ENCODE measurements around the gene SLC34A3. TPM values are rescaled to one million over a fixed set of nuclear protein-coding genes. Genes with fewer than 3 reads are reported as not detected.

The SLC34A3 gene
- total RNA-seq, 1 donor from 2014 or later, result 0.23 TPM

DNA sequence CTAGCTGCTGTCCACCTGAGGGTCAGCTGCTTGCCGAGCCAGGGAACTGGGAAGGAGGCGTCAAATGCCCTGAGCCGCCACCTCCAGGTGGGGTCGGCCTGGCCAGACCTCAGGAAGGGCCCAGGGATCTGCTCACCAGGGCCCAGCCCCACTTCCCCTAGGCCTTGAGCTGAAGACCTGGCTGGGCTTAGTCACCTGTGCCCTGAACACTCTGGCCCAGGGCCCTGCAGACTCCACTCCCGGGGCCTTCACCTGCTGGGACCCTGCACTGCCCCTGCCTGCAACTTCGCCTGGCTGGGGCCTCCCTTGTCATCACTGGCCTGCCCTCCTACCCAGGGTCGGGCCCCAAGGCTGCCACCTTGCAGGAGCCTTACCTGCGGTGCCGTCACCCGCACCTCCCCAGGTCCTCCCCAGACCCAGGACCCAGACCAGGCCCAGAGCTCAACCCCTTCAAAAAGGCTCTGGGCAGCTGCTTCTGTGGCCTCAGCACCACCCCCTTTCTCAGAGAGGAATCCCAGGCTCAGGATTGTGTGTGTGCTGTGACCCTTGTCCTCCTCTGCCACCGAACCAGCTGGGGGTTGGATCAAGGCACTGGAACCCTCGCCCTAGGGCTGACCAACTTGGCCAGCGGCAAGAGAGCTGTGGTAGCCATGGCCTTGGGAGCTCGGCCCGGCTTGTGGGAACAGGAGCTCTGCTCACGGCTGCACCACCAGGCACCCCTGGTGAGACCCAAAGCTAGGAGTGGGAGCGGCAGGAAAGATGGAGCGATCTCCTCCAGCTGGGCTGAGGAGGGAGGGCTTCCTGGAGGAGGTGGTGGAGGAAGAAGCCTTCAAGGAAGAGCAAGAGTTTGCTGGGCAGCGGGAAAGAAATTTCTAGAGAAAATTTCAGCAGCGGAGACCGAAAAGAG, 23.3 kb downstream of the SLC34A3 start:
- Histone ChIP-seq H3K27me3 (no peaks in the 10 kb centered on the region), H3K27ac (peak overlapping the region; percentile 75), H3K36me3 (peaks cover 21% of the 10 kb centered on the region), H3K4me1 (peaks cover 16% of the 10 kb centered on the region), H3K9me3 (no peaks in the 10 kb centered on the region), H3K4me3 (peak overlapping the region; percentile 86)
- TF ChIP-seq, protein P1, sequence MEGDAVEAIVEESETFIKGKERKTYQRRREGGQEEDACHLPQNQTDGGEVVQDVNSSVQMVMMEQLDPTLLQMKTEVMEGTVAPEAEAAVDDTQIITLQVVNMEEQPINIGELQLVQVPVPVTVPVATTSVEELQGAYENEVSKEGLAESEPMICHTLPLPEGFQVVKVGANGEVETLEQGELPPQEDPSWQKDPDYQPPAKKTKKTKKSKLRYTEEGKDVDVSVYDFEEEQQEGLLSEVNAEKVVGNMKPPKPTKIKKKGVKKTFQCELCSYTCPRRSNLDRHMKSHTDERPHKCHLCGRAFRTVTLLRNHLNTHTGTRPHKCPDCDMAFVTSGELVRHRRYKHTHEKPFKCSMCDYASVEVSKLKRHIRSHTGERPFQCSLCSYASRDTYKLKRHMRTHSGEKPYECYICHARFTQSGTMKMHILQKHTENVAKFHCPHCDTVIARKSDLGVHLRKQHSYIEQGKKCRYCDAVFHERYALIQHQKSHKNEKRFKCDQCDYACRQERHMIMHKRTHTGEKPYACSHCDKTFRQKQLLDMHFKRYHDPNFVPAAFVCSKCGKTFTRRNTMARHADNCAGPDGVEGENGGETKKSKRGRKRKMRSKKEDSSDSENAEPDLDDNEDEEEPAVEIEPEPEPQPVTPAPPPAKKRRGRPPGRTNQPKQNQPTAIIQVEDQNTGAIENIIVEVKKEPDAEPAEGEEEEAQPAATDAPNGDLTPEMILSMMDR (IDR thresholded peaks at IDR 0.05), result no peak
- intact Hi-C loops (cut with DNase I), result no loop called here
- ATAC-seq, result no peak
- DNase-seq, result no peak

DNA sequence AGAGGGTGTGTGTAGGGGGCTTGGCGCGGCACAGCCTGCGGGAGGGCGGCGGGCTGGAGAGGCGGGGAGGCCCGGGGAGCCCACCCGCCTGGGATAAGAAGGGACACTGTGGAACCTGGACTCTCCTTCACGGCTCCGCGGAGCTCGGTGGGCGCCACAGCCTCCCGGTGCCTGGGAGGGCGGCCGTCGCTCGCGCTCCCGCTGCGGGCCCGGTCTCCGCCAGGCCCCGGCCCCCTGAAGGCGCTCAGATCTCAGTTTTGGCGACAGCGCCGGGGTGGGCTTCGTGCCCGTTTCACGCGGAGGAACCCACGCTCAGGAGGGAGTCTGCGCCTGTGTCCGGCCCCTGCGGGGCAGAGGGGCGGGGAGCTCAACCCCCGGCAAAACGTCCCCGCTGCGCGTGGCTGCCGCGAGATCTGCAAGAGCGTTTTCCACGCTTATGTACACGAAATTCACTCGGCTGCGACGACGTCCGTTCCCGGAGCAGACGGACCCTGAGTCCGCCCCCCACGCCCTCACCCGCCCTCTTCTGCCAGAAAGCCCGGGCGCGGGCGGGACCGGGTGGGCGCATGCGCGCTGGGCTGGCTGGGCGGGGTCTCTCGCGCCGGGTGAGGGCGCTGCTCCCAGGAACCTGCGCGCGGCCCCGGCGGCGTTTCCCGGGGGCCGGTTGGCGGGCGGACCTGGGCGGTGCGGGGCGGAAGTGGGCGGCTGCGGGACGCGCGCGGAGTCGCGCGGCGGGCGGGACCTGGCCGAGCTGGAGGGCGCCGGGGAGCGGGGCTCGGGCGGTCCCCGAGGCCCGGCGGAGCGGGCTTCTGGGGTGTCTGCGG, 24.1 kb downstream of the SLC34A3 start, which contains the start of gene NELFB:
NELFB (plus strand) TSS at position 704 of the 824 bp plus-strand sequence.
- ATAC-seq (peak; percentile 94), DNase-seq (peak; percentile 97)
- intact Hi-C loops (cut with DNase I), result no loop called here
- Histone ChIP-seq H3K36me3 (peaks cover 27% of the 10 kb centered on the region), H3K4me3 (peak within 1 kb of the TSS; percentile 86), H3K27me3 (no peaks in the 10 kb centered on the region), H3K9me3 (no peaks in the 10 kb centered on the region), H3K4me1 (peaks cover 16% of the 10 kb centered on the region), H3K27ac (peak within 1 kb of the TSS; percentile 75)
- TF ChIP-seq, protein P1 (IDR thresholded peaks at IDR 0.05), result no peak

DNA sequence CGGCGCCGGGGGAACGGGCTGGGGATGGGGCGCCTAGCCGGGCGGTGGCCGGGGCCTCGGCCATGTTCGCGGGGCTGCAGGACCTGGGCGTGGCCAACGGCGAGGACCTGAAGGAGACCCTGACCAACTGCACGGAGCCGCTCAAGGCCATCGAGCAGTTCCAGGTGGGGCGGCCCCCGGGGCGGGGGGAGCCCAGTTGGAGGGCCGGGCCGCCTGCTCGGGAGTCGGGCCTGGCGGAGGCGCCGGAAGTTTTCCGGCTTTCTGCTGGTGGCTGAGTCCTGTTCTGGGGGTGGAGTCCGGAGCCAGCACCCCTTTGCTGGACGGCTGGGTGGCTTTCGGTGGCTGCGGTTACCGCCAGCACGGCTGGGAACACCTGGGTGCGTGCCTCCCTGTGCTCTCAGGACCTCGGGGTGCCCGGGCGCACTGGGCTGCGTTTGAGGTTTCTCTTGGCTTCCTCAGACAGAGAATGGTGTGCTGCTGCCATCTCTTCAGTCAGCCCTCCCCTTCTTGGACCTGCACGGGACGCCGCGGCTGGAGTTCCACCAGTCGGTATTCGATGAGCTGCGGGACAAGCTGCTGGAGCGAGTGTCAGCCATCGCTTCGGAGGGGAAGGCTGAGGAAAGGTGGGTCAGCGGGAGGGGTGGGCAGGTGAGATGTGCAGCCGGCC, 24.9 kb downstream of the SLC34A3 start:
- H3K36me3 ChIP-seq, result peaks cover 27% of the 10 kb centered on the region
- H3K9me3 ChIP-seq, result no peaks in the 10 kb centered on the region
- intact Hi-C loops (cut with DNase I), result no loop called here
- peak overlapping the region; percentile 74 for H3K27ac ChIP-seq
- DNase-seq (peak; percentile 86), ATAC-seq (peak; percentile 58)
- TF ChIP-seq, protein P1 (IDR thresholded peaks at IDR 0.05), result no peak
- H3K4me1 ChIP-seq, result peaks cover 16% of the 10 kb centered on the region
- peak overlapping the region; percentile 86 for H3K4me3 ChIP-seq
- no peaks in the 10 kb centered on the region for H3K27me3 ChIP-seq

DNA sequence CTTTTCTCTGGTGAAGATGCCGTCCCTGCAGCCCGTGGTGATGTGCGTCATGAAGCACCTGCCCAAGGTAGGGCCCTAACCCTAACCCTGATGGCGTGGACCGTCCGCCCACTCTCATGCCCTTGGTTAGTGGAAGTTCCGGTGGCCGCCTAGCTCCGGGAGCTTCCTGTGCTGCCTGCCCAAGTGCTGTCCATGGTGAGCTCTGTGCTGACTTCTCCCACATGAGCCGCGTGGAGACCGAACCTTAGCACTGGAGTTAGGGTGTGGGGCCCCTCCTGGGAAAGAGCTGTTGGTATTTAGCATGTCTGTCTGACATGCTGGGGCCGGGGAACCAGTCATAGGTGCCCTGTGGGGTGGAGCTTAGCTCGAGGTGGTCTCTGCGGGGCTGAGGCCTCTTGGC, 25.7 kb downstream of the SLC34A3 start:
- Histone ChIP-seq H3K4me3 (peak overlapping the region; percentile 86), H3K36me3 (peaks cover 27% of the 10 kb centered on the region), H3K27ac (no peak overlapping the region), H3K27me3 (no peaks in the 10 kb centered on the region), H3K4me1 (peaks cover 16% of the 10 kb centered on the region), H3K9me3 (no peaks in the 10 kb centered on the region)
- intact Hi-C loops (cut with DNase I), result no loop called here
- DNase-seq, result no peak
- no peak for ATAC-seq
- TF ChIP-seq, protein P1 (IDR thresholded peaks at IDR 0.05), result no peak

DNA sequence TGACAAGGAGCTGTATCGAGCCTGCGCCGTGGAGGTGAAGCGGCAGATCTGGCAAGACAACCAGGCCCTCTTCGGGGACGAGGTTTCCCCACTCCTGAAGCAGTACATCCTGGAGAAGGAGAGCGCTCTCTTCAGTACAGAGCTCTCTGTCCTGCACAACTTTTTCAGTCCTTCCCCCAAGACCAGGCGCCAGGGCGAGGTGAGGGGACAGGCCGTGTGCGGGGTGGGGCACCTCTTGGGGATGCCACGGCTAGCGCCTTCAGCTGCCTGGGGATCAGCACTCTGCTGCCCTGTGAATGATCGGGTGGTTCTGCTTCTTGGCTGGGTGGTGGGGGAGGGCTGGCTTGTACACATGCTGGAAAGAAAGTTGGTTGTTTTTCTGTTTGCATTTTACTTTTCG, 26.2 kb downstream of the SLC34A3 start:
- ATAC-seq (no peak), DNase-seq (no peak)
- H3K4me1 ChIP-seq, result peaks cover 16% of the 10 kb centered on the region
- H3K36me3 ChIP-seq, result peaks cover 27% of the 10 kb centered on the region
- intact Hi-C loops (cut with DNase I), result no loop called here
- no peaks in the 10 kb centered on the region for H3K27me3 ChIP-seq
- no peak overlapping the region for H3K27ac ChIP-seq
- no peaks in the 10 kb centered on the region for H3K9me3 ChIP-seq
- TF ChIP-seq, protein P1 (IDR thresholded peaks at IDR 0.05), result no peak
- H3K4me3 ChIP-seq, result no peak overlapping the region

All from upper lobe of right lung (tissue), 1 donor.